ENCODE results near the gene PACSIN1.
A peak's percentile ranks its signal among the peaks of the same experiment; 100 is the strongest.

PACSIN1 gene

GRCh38 chr6:34543421-34543820 lies 77.5 kb downstream of the PACSIN1 start:
- DNase-seq (ENCODE audit: low read depth) = peak; percentile 55
- H3K4me3 ChIP-seq (ENCODE audit: low read depth, low read length) = no peak overlapping the region
- TF ChIP-seq, protein P1, sequence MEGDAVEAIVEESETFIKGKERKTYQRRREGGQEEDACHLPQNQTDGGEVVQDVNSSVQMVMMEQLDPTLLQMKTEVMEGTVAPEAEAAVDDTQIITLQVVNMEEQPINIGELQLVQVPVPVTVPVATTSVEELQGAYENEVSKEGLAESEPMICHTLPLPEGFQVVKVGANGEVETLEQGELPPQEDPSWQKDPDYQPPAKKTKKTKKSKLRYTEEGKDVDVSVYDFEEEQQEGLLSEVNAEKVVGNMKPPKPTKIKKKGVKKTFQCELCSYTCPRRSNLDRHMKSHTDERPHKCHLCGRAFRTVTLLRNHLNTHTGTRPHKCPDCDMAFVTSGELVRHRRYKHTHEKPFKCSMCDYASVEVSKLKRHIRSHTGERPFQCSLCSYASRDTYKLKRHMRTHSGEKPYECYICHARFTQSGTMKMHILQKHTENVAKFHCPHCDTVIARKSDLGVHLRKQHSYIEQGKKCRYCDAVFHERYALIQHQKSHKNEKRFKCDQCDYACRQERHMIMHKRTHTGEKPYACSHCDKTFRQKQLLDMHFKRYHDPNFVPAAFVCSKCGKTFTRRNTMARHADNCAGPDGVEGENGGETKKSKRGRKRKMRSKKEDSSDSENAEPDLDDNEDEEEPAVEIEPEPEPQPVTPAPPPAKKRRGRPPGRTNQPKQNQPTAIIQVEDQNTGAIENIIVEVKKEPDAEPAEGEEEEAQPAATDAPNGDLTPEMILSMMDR (conservative IDR thresholded peaks at IDR 0.05; ENCODE audit: low read depth, low read length) = no peak

DNA sequence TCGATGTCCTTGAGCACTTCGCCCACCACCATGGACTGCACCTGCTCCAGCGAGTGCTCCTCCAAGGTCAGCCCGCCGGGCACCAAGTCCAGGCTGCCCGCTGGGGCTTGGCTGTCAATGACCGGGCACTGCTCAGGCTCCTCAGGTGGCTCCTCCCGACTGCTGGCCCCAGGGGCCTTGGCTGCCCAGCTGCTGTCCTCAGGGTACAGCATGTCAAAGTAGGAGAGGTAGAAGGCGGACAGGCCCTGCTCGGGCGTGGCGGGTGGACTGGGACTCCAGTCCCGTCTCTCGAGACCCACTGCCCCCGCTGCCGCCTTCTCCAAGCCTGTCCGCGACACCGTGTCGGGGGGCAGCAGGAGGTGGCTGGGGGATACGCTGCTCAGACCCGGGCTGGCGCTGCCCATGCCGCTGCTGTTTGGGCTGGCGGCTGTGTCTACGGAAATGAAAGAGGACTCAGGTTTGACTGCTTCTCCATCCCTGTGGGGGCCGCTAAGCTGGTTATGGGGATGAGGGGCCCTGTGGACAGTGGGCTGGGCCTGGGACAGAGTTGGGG lies 78.3 kb downstream of the PACSIN1 start:
- no peak for DNase-seq (ENCODE audit: low read depth)
- TF ChIP-seq, protein P1 (conservative IDR thresholded peaks at IDR 0.05; ENCODE audit: low read depth, low read length) = no peak
- no peak overlapping the region for H3K4me3 ChIP-seq (ENCODE audit: low read depth, low read length)

DNA sequence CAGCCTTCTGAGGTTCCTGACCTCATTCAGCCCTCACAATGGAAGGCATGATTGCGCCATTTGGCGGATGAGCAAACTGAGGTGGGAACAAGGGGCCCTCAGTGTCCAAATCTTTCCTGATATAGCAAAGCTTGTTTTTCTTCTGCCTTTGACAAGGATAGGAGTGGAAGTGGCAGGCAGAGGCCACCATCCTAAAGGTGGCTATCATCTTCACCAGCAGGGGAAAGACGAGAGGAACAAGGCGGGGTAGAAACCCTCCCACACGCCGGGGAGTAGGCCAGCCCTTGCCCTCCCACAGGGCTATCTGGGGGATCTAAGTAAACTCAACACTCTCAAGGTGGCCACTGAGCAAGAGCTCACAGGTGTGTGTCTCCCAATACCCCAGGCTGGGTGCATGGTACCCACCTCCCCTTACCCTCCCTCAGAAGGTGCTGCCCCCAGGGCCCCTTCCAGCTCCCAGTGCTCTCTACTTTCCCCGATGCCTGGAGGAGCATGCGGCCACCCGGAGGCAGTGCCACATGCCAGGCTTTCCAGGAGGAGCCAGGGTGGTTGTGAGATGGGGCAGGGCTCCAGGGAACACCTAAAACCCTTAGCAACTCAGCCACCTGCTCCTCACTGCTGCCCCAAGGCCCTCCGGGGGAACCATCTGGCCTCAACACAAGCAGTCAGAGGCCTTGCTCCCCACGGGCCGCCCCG lies 79.0 kb downstream of the PACSIN1 start:
- no peak overlapping the region for H3K4me3 ChIP-seq (ENCODE audit: low read depth, low read length)
- TF ChIP-seq, protein P1 (conservative IDR thresholded peaks at IDR 0.05; ENCODE audit: low read depth, low read length) = no peak
- no peak for DNase-seq (ENCODE audit: low read depth)

- TF ChIP-seq, protein P1 (conservative IDR thresholded peaks at IDR 0.05; ENCODE audit: low read depth, low read length) = no peak
- no peak overlapping the region for H3K4me3 ChIP-seq (ENCODE audit: low read depth, low read length)
These were observed 80.9 kb downstream of the PACSIN1 start for GRCh38 chr6:34546551-34547321.

GRCh38 chr6:34547701-34548644 lies 82.1 kb downstream of the PACSIN1 start:
- DNase-seq (ENCODE audit: low read depth) = no peak
- no peak overlapping the region for H3K4me3 ChIP-seq (ENCODE audit: low read depth, low read length)
- TF ChIP-seq, protein P1 (conservative IDR thresholded peaks at IDR 0.05; ENCODE audit: low read depth, low read length) = no peak

More at GRCh38 chr6:34546551-34547321, 80.9 kb downstream of the PACSIN1 start:
- no peak for DNase-seq (ENCODE audit: low read depth)

DNA sequence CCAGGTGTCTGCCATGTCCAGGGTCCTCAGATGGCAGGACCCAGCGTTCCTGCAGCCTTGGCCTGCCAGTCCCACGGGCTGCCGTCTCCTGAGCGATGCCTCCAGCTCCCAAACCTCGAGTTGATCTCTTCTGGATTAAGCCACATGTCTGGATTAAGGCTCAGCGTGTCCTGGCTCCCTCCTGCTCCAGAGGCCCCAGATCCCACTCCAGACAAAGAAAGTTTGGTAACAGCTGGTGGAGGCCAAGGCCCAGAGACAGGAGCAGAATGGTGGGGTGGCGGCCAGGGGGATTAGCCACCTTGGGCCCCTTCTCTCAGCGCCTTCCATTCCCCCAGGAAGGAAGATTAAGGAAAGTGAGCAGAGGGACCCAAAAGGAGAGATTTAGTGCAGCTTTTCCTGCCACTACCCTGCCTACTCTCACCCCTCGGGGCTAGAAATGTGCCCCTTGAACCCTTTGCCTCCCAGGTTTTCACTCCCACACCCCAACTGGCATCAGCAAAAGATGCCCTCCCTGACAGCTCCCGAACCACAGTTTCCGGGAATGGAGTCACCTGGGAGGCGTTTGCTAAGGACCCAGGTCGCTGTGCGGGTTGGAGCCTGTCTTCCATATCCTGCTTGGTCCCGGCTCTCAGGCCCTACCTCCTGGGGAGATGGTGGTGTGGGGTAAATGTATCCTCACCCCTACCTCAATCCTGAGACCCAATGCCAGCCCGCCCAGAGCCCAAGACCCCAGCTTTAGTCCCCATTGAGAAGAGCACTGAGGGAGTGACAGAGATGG lies 83.3 kb downstream of the PACSIN1 start:
- H3K4me3 ChIP-seq (ENCODE audit: low read depth, low read length) = no peak overlapping the region
- no peak for DNase-seq (ENCODE audit: low read depth)
- TF ChIP-seq, protein P1 (conservative IDR thresholded peaks at IDR 0.05; ENCODE audit: low read depth, low read length) = no peak
